ENCODE results near the gene ELL2.

GRCh38 chr5:95932941-95933340, 28.7 kb downstream of the ELL2 start:
- no peak for TF ChIP-seq CTCF (IDR thresholded peaks at IDR 0.05 in 8 of 11, conservative IDR thresholded peaks at IDR 0.05 in 3 of 11)
- TF ChIP-seq POLR2A (IDR thresholded peaks at IDR 0.05) = no peak
- TF ChIP-seq POLR2AphosphoS5 (IDR thresholded peaks at IDR 0.05) = no peak
